ENCODE results near the gene DOCK11.
A peak's percentile ranks its signal among the peaks of the same experiment; 100 is the strongest.

DNA sequence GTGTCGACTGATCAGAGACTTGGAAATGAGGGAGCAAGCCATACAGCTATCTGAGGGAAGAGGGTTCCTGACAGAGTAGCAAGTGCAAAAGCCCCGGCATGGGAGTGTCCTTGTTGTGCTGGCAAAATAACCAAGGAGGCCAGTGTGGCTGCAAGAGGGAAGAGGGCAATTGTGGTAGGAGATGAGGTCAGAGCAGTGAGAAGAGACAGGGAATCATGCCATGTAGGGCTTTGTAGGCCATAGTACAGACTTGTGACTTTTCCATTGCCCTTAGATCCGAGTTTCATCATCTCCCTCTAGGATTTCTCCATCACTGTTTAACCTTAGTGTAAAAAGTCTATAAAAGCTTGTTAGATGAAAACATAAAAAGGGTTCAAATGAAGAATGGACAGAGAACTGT is 76.2 kb downstream of the DOCK11 start:
- TF ChIP-seq, protein P1, sequence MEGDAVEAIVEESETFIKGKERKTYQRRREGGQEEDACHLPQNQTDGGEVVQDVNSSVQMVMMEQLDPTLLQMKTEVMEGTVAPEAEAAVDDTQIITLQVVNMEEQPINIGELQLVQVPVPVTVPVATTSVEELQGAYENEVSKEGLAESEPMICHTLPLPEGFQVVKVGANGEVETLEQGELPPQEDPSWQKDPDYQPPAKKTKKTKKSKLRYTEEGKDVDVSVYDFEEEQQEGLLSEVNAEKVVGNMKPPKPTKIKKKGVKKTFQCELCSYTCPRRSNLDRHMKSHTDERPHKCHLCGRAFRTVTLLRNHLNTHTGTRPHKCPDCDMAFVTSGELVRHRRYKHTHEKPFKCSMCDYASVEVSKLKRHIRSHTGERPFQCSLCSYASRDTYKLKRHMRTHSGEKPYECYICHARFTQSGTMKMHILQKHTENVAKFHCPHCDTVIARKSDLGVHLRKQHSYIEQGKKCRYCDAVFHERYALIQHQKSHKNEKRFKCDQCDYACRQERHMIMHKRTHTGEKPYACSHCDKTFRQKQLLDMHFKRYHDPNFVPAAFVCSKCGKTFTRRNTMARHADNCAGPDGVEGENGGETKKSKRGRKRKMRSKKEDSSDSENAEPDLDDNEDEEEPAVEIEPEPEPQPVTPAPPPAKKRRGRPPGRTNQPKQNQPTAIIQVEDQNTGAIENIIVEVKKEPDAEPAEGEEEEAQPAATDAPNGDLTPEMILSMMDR (IDR thresholded peaks at IDR 0.05), result no peak
- TF ChIP-seq EP300 (IDR thresholded peaks at IDR 0.05), result peak in 1 of 2 donors; percentile 13
